DMS153 treated with DMSO at 0.1 percent for 48 hours (cell line): ENCODE data around the gene RIT2.

Source experiments
- DNase-seq: peaks from one replicate; lab custom pipeline; 2025; ENCODE audit not compliant: unreplicated experiment; lab: John Stamatoyannopoulos, UW

RIT2 gene

GRCh38 chr18:43115076-43115921 is at the start of gene RIT2:
RIT2 (minus strand) TSS chr18:43115685.
- DNase-seq, result no peak

- no peak for DNase-seq
Observed at GRCh38 chr18:43161528-43161927, 46.0 kb upstream of the RIT2 start.

GRCh38 chr18:43160509-43160908 is 45.0 kb upstream of the RIT2 start:
- DNase-seq, result no peak

- no peak for DNase-seq
Observed at GRCh38 chr18:43159926-43160325, 44.4 kb upstream of the RIT2 start.

- no peak for DNase-seq
Observed at GRCh38 chr18:43159086-43159770, 43.7 kb upstream of the RIT2 start.

GRCh38 chr18:43158381-43158780 is 42.9 kb upstream of the RIT2 start:
- no peak for DNase-seq

- no peak for DNase-seq
Observed at GRCh38 chr18:43155842-43156241, 40.4 kb upstream of the RIT2 start.

- no peak for DNase-seq
Observed at GRCh38 chr18:43148231-43148630, 32.7 kb upstream of the RIT2 start.

GRCh38 chr18:43141208-43141607 is 25.7 kb upstream of the RIT2 start:
- DNase-seq, result no peak

- no peak for DNase-seq
Observed at GRCh38 chr18:43139288-43139946, 23.9 kb upstream of the RIT2 start.

GRCh38 chr18:43134876-43135275 is 19.4 kb upstream of the RIT2 start:
- no peak for DNase-seq

GRCh38 chr18:43130716-43131260 is 15.3 kb upstream of the RIT2 start:
- DNase-seq, result no peak

- DNase-seq, result no peak
Observed at GRCh38 chr18:43129946-43130524, 14.6 kb upstream of the RIT2 start.

GRCh38 chr18:43125471-43125870 is 10.0 kb upstream of the RIT2 start:
- no peak for DNase-seq

GRCh38 chr18:43122955-43123354 is 7.5 kb upstream of the RIT2 start:
- DNase-seq, result no peak

- no peak for DNase-seq
Observed at GRCh38 chr18:43116699-43117294, 1.3 kb upstream of the RIT2 start.

GRCh38 chr18:43113220-43113895 is 2.1 kb downstream of the RIT2 start:
- DNase-seq, result no peak

- no peak for DNase-seq
Observed at GRCh38 chr18:43108882-43109281, 6.6 kb downstream of the RIT2 start.

GRCh38 chr18:43108469-43108868 is 7.0 kb downstream of the RIT2 start:
- no peak for DNase-seq

GRCh38 chr18:43093646-43094045 is 21.8 kb downstream of the RIT2 start:
- DNase-seq, result no peak
